Endothelial cell of umbilical vein (primary cell): ENCODE results near the gene MATN1.

ENCODE experiments used
- CTCF ChIP-seq, 2 donors: IDR thresholded peaks; 1 replicate in 1 of 2; 2 replicates in 1 of 2; pipeline ENCODE4 v1.5.1; 2011; ENCODE audit warnings: low read length in 2 of 2, mild to moderate bottlenecking in 2 of 2, moderate library complexity in 2 of 2, control low read depth in 1 of 2, inconsistent platforms in 1 of 2, low read depth in 1 of 2; ENCODE audit not compliant: insufficient read depth in 1 of 2; ENCODE audit errors: extremely low read depth in 1 of 2
- EZH2 ChIP-seq: IDR thresholded peaks from 2 replicates; pipeline ENCODE4 v1.6.1; 2012; ENCODE audit warnings: borderline replicate concordance, low read depth, mild to moderate bottlenecking, moderate library complexity, low read length, inconsistent platforms; ENCODE audit not compliant: severe bottlenecking
- FOS ChIP-seq: IDR thresholded peaks from 2 replicates; pipeline ENCODE4 v1.6.1; 2011; ENCODE audit warnings: mild to moderate bottlenecking, low read length, moderate library complexity, borderline replicate concordance; ENCODE audit not compliant: insufficient read depth
- MAX ChIP-seq: IDR thresholded peaks from 2 replicates; pipeline ENCODE4 v1.6.1; 2011; ENCODE audit not compliant: insufficient read depth, insufficient read length
- MYC ChIP-seq: IDR thresholded peaks from one replicate; pipeline ENCODE4 v1.6.1; 2011; ENCODE audit warnings: mild to moderate bottlenecking, low read depth, low read length
- POLR2A ChIP-seq: IDR thresholded peaks from 2 replicates; pipeline ENCODE4 v1.6.1; 2012; ENCODE audit warnings: low read depth, mild to moderate bottlenecking, control low read depth, low read length
- POLR2AphosphoS5 ChIP-seq: IDR thresholded peaks from 2 replicates; pipeline ENCODE4 v1.6.1; 2012; ENCODE audit warnings: low read depth, mild to moderate bottlenecking, control low read depth, low read length, moderate library complexity; ENCODE audit not compliant: insufficient read depth

- TF ChIP-seq EZH2 (no peak), CTCF (IDR thresholded peaks at IDR 0.05; ENCODE audit: extremely low read depth in 1 of 2, insufficient read depth in 1 of 2, low read depth in 1 of 2, low read length in 2 of 2) (no peak), POLR2A (no peak), FOS (no peak), MAX (no peak), POLR2AphosphoS5 (no peak), MYC (no peak)
Observed at GRCh38 chr1:30673395-30673794, 50.0 kb downstream of the MATN1 start.
